ENCODE results near the gene CFAP97D2.
"Not testable (repeated sequence)": the region's sequence is repeated elsewhere in the genome, so short reads cannot be mapped to it uniquely, and the experiment has no call there.

Gene CFAP97D2

DNA sequence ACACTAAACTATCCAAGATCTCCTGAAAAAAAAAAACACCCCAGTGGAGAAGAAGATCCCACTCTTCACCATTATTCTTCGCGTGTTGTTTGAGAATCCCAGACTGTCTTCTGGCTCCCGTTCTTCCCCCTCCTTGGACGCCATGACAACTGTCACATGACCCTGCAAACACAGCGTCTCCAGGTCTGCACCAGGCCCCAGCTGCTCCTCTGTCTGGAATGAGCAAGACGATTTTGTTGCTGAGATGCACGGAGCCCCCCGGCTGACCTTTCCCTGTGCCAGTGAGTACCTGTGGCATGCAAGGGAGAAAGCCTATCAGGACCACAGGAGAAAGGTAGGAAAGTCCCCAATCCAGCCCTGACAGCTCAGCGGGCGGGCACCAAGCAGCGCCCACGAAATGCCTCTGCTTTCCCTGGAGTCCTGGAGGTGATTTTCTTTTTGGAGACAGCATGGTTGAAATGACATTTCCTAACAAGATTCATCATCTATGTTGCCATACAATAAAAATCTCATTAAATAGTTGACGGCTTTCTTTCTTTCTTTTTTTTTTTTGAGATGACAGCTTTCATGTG lies at the start of gene CFAP97D2:
Gene CFAP97D2 (plus strand): TSS at position 171 of the 572 bp plus-strand sequence. CDS start 74 bp downstream, at position 245.
- TF ChIP-seq ZFX (IDR thresholded peaks at IDR 0.05; ENCODE audit: borderline replicate concordance) = no peak
- TF ChIP-seq, protein P1, sequence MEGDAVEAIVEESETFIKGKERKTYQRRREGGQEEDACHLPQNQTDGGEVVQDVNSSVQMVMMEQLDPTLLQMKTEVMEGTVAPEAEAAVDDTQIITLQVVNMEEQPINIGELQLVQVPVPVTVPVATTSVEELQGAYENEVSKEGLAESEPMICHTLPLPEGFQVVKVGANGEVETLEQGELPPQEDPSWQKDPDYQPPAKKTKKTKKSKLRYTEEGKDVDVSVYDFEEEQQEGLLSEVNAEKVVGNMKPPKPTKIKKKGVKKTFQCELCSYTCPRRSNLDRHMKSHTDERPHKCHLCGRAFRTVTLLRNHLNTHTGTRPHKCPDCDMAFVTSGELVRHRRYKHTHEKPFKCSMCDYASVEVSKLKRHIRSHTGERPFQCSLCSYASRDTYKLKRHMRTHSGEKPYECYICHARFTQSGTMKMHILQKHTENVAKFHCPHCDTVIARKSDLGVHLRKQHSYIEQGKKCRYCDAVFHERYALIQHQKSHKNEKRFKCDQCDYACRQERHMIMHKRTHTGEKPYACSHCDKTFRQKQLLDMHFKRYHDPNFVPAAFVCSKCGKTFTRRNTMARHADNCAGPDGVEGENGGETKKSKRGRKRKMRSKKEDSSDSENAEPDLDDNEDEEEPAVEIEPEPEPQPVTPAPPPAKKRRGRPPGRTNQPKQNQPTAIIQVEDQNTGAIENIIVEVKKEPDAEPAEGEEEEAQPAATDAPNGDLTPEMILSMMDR (IDR thresholded peaks at IDR 0.05) = no peak

DNA sequence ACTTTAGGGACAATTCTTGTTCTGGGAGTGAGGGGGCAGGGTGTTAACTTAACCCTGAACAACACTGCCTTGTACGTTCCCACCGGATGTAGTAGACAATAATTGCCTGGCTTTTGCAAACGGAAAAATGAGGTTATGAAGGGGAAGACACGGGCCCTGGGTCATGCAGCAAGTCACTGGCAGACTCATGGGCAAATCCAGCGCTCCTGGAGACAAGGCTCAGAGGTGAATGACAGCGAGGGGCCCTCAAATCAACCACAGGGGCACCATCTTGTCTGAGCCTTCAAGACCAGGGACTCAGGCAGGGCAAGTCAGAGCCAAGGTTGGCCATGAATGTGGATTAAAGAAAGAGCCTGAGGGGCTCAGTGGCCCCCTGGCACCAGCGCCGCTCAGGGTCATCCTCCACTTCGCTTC lies 49.4 kb upstream of the CFAP97D2 start:
- TF ChIP-seq, protein P1 (IDR thresholded peaks at IDR 0.05) = no peak
- TF ChIP-seq ZFX (IDR thresholded peaks at IDR 0.05; ENCODE audit: borderline replicate concordance) = no peak
- no peak overlapping the region for H3K27ac ChIP-seq

More for the DNA sequence above, at the start of gene CFAP97D2:
- no peak within 1 kb of the TSS for H3K27ac ChIP-seq

DNA sequence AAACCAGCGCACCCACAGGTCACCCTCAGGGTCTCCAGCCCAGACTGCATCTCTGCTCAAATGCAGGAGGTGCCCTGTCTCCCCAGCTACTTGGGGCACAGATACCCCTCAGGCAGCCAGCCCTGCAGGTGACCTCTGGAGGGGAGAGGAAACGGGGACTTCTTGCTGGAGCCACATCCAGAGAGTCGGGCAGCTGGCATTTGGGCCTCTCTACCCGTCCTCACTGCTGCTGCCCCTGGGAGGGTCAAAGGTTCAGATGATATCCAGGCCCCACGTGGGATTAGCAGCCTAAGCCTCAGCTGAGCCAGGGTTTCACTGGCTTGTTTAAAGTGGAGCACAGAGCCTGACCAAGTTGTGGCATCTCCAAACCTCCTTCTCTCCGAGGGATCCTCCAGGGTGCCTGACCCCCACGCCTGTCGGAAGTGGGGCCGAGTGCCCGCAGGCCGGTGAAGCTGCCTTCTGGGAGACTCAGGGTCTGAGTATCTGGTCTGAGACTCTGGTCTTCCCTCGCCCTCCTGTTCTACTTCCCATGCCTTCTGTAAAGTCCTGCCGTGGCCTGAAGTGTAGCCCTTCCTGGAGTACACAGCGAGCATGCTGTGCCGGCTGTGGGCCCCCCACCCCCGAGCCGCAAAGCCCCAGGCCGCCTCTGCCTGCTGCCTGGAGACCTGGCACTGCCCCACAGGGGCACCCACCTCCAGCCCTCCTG lies 48.8 kb upstream of the CFAP97D2 start:
- no peak for TF ChIP-seq ZFX (IDR thresholded peaks at IDR 0.05; ENCODE audit: borderline replicate concordance)
- TF ChIP-seq, protein P1 (IDR thresholded peaks at IDR 0.05) = no peak
- no peak overlapping the region for H3K27ac ChIP-seq

DNA sequence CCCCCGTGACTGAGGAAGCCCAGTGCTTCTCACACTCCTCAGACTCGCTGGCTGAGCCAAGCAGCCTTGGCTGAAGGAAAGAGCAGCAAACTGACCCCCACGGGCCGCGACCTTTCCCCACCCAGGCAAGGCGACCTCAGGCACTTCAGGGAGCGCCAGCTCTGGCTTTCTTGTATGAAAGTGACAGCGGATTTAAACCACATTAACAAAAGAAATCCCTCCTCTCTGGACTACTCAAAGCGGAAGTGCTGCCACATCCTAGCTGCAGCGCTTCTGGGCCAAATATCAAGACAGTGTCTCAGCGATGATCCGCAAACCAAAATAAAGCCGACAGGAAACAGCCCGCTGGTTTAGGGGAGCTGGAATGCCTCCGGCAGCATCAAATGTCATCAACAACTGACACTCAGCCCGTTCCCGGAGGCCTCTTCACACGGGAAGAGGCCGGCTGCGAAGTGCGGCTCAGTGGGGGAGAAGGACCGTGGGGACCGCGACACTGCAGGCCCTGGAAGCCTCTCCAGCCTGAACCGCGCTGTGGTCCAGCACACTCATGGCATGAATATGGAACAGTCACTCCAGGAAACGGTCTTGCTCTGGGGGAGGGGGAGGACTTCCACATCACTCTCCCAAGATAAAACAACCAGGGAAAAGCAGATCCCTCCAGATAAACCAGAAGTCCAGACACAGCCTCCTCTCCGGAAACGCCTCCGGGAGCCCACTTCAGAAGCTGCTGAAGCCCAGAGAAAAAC lies 48.0 kb upstream of the CFAP97D2 start:
- H3K27ac ChIP-seq = no peak overlapping the region

DNA sequence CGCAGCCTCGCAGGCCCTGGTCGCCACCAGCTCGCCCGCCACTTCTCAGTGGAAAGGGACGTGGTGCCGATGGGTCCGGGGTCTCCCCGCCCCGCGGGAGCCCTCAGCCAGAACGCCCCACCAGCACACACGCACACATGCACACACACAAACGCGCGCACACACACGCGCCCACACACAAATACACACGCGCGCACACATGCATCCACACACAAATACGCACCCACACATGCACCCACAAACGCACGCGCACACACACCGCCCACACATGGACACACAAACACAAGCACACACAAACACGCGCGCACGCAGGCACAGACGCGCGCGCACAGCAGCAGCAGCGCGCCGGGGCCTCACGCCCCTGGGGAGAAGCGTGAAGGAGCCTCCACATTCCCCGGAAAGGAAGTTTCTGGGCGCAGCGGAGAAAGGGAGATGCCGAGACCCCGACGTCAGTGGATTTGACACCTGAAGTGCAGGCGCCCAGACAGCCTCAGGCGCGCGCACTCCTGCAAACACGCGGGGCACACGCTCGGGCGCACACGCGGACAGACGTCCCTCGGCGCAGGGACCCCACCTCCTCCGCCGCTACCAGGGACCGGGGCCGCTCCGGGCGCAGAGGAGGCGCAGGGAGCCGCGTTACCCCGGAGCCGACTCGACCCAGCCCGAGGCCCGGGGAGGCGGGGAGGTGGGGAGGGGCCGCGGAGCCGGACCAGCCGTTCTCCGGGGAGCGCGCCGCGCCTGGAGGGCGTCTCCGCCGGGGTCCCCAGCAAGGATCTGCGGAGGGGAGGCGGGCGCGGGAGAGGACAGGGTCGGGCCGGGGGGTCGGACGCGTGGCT lies 47.3 kb upstream of the CFAP97D2 start:
- no peak overlapping the region for H3K27ac ChIP-seq
- TF ChIP-seq ZFX (IDR thresholded peaks at IDR 0.05; ENCODE audit: borderline replicate concordance) = no peak
- TF ChIP-seq, protein P1 (IDR thresholded peaks at IDR 0.05) = no peak

More for the DNA sequence above, 48.0 kb upstream of the CFAP97D2 start:
- TF ChIP-seq, protein P1 (IDR thresholded peaks at IDR 0.05) = no peak
- no peak for TF ChIP-seq ZFX (IDR thresholded peaks at IDR 0.05; ENCODE audit: borderline replicate concordance)

DNA sequence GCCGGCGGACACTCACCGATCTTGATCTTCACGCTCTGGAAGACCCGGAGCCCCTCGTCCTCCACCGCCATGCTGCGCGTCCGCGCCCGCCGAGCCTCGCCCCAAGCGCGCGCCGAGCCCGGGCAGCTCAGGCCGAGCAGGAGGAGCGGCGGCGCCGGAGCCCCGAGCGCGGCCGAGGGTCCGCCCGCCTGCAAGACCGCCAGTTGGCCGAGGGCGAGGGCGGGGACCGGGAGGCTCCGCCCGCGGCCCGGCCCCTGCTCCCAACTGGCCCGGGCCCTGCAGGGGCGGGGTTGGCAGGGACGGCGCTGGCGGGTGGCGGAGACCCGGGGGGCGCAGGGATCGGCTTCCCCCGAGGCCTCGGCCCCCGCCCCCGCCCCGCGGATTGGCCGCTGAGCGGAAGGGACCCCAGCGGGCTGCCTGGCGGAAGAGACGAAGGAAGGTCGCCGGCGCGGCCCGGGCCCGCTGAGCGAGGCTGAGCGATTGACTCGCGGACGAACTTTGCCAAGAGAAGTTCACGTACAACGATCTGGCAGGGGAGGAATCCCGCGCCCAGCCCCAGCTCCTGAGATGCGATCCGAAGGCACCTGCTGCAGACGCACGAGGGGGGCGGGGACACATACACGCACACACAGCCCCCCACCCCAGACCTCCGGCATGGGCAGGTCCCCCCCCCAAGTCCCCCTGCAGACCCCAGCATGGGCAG lies 46.5 kb upstream of the CFAP97D2 start, which contains the start of gene RASA3:
Gene RASA3 (minus strand): TSS at position 205 of the 703 bp plus-strand sequence. CDS start 134 bp downstream, at position 71.
- no peak within 1 kb of the TSS for H3K27ac ChIP-seq

DNA sequence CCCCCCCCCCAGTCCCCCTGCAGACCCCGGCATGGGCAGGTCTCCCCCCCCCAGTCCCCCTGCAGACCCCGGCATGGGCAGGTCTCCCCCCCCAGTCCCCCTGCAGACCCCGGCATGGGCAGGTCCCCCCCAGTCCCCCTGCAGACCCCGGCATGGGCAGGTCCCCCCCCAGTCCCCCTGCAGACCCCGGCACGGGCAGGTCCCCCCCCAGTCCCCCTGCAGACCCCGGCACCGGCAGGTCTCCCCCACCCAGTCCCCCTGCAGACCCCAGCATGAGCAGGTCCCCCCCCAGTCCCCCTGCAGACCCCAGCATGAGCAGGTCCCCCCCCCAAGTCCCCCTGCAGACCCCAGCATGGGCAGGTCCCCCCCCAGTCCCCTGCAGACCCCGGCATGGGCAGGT lies 45.9 kb upstream of the CFAP97D2 start:
- H3K27ac ChIP-seq = not testable (repeated sequence)

More for the DNA sequence above, 46.5 kb upstream of the CFAP97D2 start, which contains the start of gene RASA3:
- TF ChIP-seq, protein P1 (IDR thresholded peaks at IDR 0.05) = no peak
- no peak for TF ChIP-seq ZFX (IDR thresholded peaks at IDR 0.05; ENCODE audit: borderline replicate concordance)

DNA sequence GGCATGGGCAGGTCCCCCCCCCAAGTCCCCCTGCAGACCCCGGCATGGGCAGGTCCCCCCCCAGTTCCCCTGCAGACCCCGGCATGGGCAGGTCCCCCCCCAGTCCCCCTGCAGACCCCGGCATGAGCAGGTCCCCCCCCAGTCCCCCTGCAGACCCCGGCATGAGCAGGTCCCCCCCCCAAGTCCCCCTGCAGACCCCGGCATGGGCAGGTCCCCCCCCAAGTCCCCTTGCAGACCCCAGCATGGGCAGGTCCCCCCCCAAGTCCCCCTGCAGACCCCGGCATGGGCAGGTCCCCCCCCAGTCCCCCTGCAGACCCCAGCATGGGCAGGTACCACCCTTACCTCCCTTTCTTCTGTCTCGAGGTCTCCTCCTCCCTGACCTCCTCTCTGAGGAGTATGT lies 45.5 kb upstream of the CFAP97D2 start:
- not testable (repeated sequence) for H3K27ac ChIP-seq

Data from 22Rv1 (cell line).